ENCODE measurements around the gene FRMPD4.

FRMPD4 gene

GRCh38 chrX:12210971-12211370 is 72.7 kb downstream of the FRMPD4 start:
- TF ChIP-seq CTCF (IDR thresholded peaks at IDR 0.05), result no peak
- TF ChIP-seq ZFX (IDR thresholded peaks at IDR 0.05; ENCODE audit: borderline replicate concordance), result no peak
- H3K27ac ChIP-seq, result no peak overlapping the region

- no peak overlapping the region for H3K27ac ChIP-seq
- TF ChIP-seq ZFX (IDR thresholded peaks at IDR 0.05; ENCODE audit: borderline replicate concordance) (no peak), CTCF (IDR thresholded peaks at IDR 0.05) (no peak)
These were observed 85.4 kb downstream of the FRMPD4 start for GRCh38 chrX:12223650-12224049.

- TF ChIP-seq CTCF (IDR thresholded peaks at IDR 0.05), result no peak
- TF ChIP-seq ZFX (IDR thresholded peaks at IDR 0.05; ENCODE audit: borderline replicate concordance), result no peak
- no peak overlapping the region for H3K27ac ChIP-seq
These were observed 86.8 kb downstream of the FRMPD4 start for GRCh38 chrX:12225107-12225506.

- TF ChIP-seq ZFX (IDR thresholded peaks at IDR 0.05; ENCODE audit: borderline replicate concordance) (no peak), CTCF (IDR thresholded peaks at IDR 0.05) (no peak)
These were observed 89.3 kb downstream of the FRMPD4 start for GRCh38 chrX:12227412-12228041.

GRCh38 chrX:12228862-12229261 is 90.6 kb downstream of the FRMPD4 start:
- TF ChIP-seq ZFX (IDR thresholded peaks at IDR 0.05; ENCODE audit: borderline replicate concordance), result no peak
- TF ChIP-seq CTCF (IDR thresholded peaks at IDR 0.05), result no peak
- H3K27ac ChIP-seq, result no peak overlapping the region

More at GRCh38 chrX:12227412-12228041, 89.3 kb downstream of the FRMPD4 start:
- no peak overlapping the region for H3K27ac ChIP-seq

- TF ChIP-seq ZFX (IDR thresholded peaks at IDR 0.05; ENCODE audit: borderline replicate concordance), result no peak
- TF ChIP-seq CTCF (IDR thresholded peaks at IDR 0.05), result no peak
- H3K27ac ChIP-seq, result no peak overlapping the region
These were observed 91.7 kb downstream of the FRMPD4 start for GRCh38 chrX:12229986-12230385.

GRCh38 chrX:12234534-12235329 is 96.5 kb downstream of the FRMPD4 start:
- no peak overlapping the region for H3K27ac ChIP-seq
- no peak for TF ChIP-seq ZFX (IDR thresholded peaks at IDR 0.05; ENCODE audit: borderline replicate concordance)
- TF ChIP-seq CTCF (IDR thresholded peaks at IDR 0.05), result no peak

Data from 22Rv1 (cell line).